ENCODE results near the gene TFB2M.
"Not testable (repeated sequence)": the region's sequence is repeated elsewhere in the genome, so short reads cannot be mapped to it uniquely, and the experiment has no call there.

The TFB2M gene

GRCh38 chr1:246566128-246566812 lies at the start of gene TFB2M, which contains the start of gene CNST:
Gene TFB2M, minus strand, starts transcription at chr1:246566261. Its CDS starts 123 bp downstream, at chr1:246566138.
Gene CNST, plus strand, starts transcription at chr1:246566456. Its CDS starts 25,107 bp downstream, at chr1:246591563.
- peak; percentile 92 for DNase-seq (ENCODE audit: low spot score)

- no peak for DNase-seq (ENCODE audit: low spot score)
These were observed 47.2 kb upstream of the TFB2M start for GRCh38 chr1:246613096-246613758.

GRCh38 chr1:246609632-246610031 lies 43.6 kb upstream of the TFB2M start:
- DNase-seq (ENCODE audit: low spot score): no peak

GRCh38 chr1:246608616-246609376 lies 42.7 kb upstream of the TFB2M start:
- DNase-seq (ENCODE audit: low spot score): no peak

GRCh38 chr1:246607462-246607861 lies 41.4 kb upstream of the TFB2M start:
- no peak for DNase-seq (ENCODE audit: low spot score)

- not testable (repeated sequence) for DNase-seq (ENCODE audit: low spot score)
These were observed 39.2 kb upstream of the TFB2M start for GRCh38 chr1:246605231-246605630.

GRCh38 chr1:246602194-246602593 lies 36.1 kb upstream of the TFB2M start:
- no peak for DNase-seq (ENCODE audit: low spot score)

- no peak for DNase-seq (ENCODE audit: low spot score)
These were observed 34.5 kb upstream of the TFB2M start for GRCh38 chr1:246600579-246600978.

GRCh38 chr1:246599315-246599714 lies 33.3 kb upstream of the TFB2M start:
- no peak for DNase-seq (ENCODE audit: low spot score)

- DNase-seq (ENCODE audit: low spot score): no peak
These were observed 31.9 kb upstream of the TFB2M start for GRCh38 chr1:246597971-246598370.

GRCh38 chr1:246597340-246597739 lies 31.3 kb upstream of the TFB2M start:
- DNase-seq (ENCODE audit: low spot score): no peak

- DNase-seq (ENCODE audit: low spot score): no peak
These were observed 29.1 kb upstream of the TFB2M start for GRCh38 chr1:246595146-246595545.

GRCh38 chr1:246592695-246593094 lies 26.6 kb upstream of the TFB2M start:
- DNase-seq (ENCODE audit: low spot score): no peak

- DNase-seq (ENCODE audit: low spot score): no peak
These were observed 25.9 kb upstream of the TFB2M start for GRCh38 chr1:246591958-246592357.

GRCh38 chr1:246591504-246591903 lies 25.4 kb upstream of the TFB2M start:
- DNase-seq (ENCODE audit: low spot score): no peak

- DNase-seq (ENCODE audit: low spot score): no peak
These were observed 25.0 kb upstream of the TFB2M start for GRCh38 chr1:246591047-246591446.

- not testable (repeated sequence) for DNase-seq (ENCODE audit: low spot score)
These were observed 23.9 kb upstream of the TFB2M start for GRCh38 chr1:246589919-246590318.

GRCh38 chr1:246588159-246588721 lies 22.2 kb upstream of the TFB2M start:
- DNase-seq (ENCODE audit: low spot score): no peak

GRCh38 chr1:246587606-246588005 lies 21.5 kb upstream of the TFB2M start:
- DNase-seq (ENCODE audit: low spot score): no peak

- DNase-seq (ENCODE audit: low spot score): no peak
These were observed 21.0 kb upstream of the TFB2M start for GRCh38 chr1:246587032-246587431.

GRCh38 chr1:246583448-246584185 lies 17.6 kb upstream of the TFB2M start:
- no peak for DNase-seq (ENCODE audit: low spot score)

- no peak for DNase-seq (ENCODE audit: low spot score)
These were observed 17.0 kb upstream of the TFB2M start for GRCh38 chr1:246583056-246583440.
